DND-41 (cell line): ENCODE results near the gene USP48.

ENCODE experiments used
- ATAC-seq: fragments of 200-7000 bp; cut with Tn5 transposase; 3 replicates; pipeline ENCODE4 v1.9.1; 2021; ENCODE audit warnings: low read depth; ENCODE audit not compliant: insufficient read depth
- DNase-seq: peaks from one replicate; pipeline ENCODE4 v3.0.0-alpha.2; 2020
- H2AFZ ChIP-seq: 2 replicates; pipeline ENCODE4 v1.6.0; 2012; ENCODE audit warnings: low read depth, low read length
- H3K27ac ChIP-seq: 2 replicates; pipeline ENCODE4 v1.5.1; 2012; ENCODE audit warnings: low read length, inconsistent platforms
- H3K27me3 ChIP-seq: fragments of 200-600 bp; sonication (generic); 2 replicates; pipeline ENCODE4 v1.6.0; 2012; ENCODE audit warnings: low read length, mild to moderate bottlenecking, inconsistent platforms; ENCODE audit not compliant: insufficient read depth, poor library complexity
- H3K36me3 ChIP-seq: 2 replicates; pipeline ENCODE4 v1.5.1; 2012; ENCODE audit warnings: low read length, inconsistent platforms; ENCODE audit not compliant: insufficient read depth
- H3K4me1 ChIP-seq: 2 replicates; pipeline ENCODE4 v1.5.1; 2012; ENCODE audit warnings: mild to moderate bottlenecking, low read length; ENCODE audit not compliant: insufficient read depth
- H3K4me2 ChIP-seq: 2 replicates; pipeline ENCODE4 v1.6.0; 2012; ENCODE audit warnings: mild to moderate bottlenecking, moderate library complexity, low read length, inconsistent platforms; ENCODE audit not compliant: insufficient read depth
- H3K4me3 ChIP-seq, 2 experiments: fragments of 200-600 bp in 1 of 2; shearing (Covaris generic) in 1 of 2; 2 replicates each; pipeline ENCODE4 v1.5.1; 2012 to 2016; ENCODE audit warnings: inconsistent platforms in 2 of 2, low read length in 2 of 2, mild to moderate bottlenecking in 2 of 2, low read depth in 1 of 2, moderate library complexity in 1 of 2
- H3K79me2 ChIP-seq: 2 replicates; pipeline ENCODE4 v1.6.0; 2012; ENCODE audit warnings: low read length, inconsistent platforms; ENCODE audit not compliant: insufficient read depth
- H3K9ac ChIP-seq: 2 replicates; pipeline ENCODE4 v1.6.0; 2012; ENCODE audit warnings: low read depth, mild to moderate bottlenecking, inconsistent platforms, low read length, moderate library complexity
- H3K9me3 ChIP-seq: 2 replicates; pipeline ENCODE4 v1.5.1; 2012; ENCODE audit warnings: low read length, moderate library complexity, mild to moderate bottlenecking, inconsistent platforms; ENCODE audit not compliant: insufficient read depth, severe bottlenecking
- H4K20me1 ChIP-seq: 2 replicates; pipeline ENCODE4 v1.6.0; 2012; ENCODE audit warnings: low read length; ENCODE audit not compliant: insufficient read depth
- EZH2 ChIP-seq: IDR thresholded peaks from 3 replicates; pipeline ENCODE4 v1.6.1; 2012; ENCODE audit warnings: borderline replicate concordance, low read depth, mild to moderate bottlenecking, moderate library complexity, low read length, inconsistent platforms; ENCODE audit not compliant: severe bottlenecking
- TF ChIP-seq, protein P1 (sequence below): IDR thresholded peaks from 2 replicates; pipeline ENCODE4 v1.5.1; 2012; ENCODE audit warnings: borderline replicate concordance, low read length, moderate library complexity, mild to moderate bottlenecking; ENCODE audit not compliant: poor library complexity, severe bottlenecking; ENCODE audit errors: extremely low read depth

The USP48 gene

DNA sequence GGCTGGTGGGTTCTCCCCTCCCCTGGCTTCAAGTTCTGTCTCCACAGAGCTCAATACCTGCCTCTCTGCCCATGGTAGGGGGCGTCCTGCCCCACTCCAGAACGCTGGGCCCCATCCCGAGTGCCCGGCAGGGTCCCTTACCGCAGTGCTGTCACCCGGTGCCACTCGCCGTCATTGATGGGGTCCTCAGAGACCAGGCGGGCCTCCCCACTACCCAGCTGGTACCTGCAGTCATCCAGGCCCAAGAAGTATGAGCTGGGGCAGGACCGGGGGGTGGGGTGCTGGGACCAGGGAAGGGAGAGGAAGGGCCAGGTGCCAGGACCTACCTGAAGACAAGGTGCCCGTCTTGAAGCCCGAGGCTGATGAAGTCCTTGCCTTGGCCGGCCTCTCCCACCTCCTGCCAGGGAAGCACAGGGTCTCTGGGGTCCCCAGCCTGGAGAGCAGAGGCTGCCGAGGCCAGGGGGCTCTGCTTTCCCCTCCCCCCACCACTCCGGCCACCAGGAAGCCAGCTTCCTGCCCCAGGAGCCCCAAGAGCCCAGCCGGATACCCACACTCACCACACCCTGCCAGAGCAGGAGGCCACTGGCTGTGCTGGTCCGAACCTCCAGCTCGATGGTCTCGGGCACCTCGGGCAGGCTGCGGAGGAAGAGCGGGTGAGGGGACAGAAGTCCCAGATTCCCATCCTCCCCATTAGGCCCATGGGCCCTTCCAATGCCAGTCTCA is 41.2 kb upstream of the USP48 start:
- no peak overlapping the region for H3K27ac ChIP-seq
- ATAC-seq (no peak), DNase-seq (no peak)
- H3K4me1 ChIP-seq: no peaks in the 10 kb centered on the region
- H3K79me2 ChIP-seq: no peaks in the 10 kb centered on the region
- H3K4me3 ChIP-seq: no peak overlapping the region
- no peaks in the 10 kb centered on the region; the same call in 1 of the 2 replicates for H4K20me1 ChIP-seq
- H3K9ac ChIP-seq: no peak overlapping the region
- H3K27me3 ChIP-seq: no peaks in the 10 kb centered on the region
- no peaks in the 10 kb centered on the region for H3K36me3 ChIP-seq
- no peak overlapping the region for H3K4me2 ChIP-seq
- no peak for TF ChIP-seq EZH2
- TF ChIP-seq, protein P1, sequence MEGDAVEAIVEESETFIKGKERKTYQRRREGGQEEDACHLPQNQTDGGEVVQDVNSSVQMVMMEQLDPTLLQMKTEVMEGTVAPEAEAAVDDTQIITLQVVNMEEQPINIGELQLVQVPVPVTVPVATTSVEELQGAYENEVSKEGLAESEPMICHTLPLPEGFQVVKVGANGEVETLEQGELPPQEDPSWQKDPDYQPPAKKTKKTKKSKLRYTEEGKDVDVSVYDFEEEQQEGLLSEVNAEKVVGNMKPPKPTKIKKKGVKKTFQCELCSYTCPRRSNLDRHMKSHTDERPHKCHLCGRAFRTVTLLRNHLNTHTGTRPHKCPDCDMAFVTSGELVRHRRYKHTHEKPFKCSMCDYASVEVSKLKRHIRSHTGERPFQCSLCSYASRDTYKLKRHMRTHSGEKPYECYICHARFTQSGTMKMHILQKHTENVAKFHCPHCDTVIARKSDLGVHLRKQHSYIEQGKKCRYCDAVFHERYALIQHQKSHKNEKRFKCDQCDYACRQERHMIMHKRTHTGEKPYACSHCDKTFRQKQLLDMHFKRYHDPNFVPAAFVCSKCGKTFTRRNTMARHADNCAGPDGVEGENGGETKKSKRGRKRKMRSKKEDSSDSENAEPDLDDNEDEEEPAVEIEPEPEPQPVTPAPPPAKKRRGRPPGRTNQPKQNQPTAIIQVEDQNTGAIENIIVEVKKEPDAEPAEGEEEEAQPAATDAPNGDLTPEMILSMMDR: no peak
- H2AFZ ChIP-seq: no peak overlapping the region
- no peaks in the 10 kb centered on the region for H3K9me3 ChIP-seq

DNA sequence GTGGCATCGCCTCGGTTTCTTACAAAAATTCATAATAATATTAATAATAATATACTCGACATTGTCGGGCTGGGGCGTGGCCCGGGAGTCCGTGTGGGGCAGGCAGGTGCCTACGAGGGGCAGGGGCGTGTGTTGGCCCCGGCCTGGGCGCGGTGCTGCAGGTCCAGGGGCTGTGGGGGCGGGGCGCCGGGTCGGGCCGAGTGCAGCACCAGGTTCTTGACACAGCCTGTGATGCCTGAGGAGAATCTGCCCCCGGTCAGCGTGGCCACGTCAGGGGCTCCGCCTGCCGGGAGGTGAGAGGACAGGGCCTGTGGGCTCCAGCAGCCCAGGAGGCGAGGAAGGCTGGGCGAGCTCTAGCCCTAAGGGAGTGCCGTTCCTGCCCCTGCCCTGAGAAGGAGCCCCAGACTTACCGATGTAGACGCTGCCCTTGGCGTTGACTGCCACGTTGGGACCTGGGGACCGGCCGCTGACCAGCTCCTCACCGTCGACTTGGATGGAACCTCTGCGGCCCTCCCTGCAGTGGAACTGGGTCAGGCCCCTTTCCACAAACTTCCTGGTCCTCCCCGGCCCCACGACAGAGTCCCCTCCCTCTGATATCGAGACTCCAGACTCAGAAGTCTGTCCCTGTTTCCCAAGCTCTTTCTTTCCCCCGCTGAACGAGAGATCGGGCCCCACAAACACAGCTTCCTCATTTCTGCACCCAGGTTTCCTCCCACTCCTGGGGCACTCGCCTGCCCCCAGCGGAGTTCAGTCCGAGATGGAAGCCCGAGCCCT is 40.4 kb upstream of the USP48 start:
- Histone ChIP-seq H4K20me1 (no peaks in the 10 kb centered on the region; the same call in 1 of the 2 replicates), H3K4me2 (no peak overlapping the region), H3K4me3 (no peak overlapping the region), H3K27ac (no peak overlapping the region), H3K36me3 (no peaks in the 10 kb centered on the region), H2AFZ (no peak overlapping the region), H3K9me3 (no peaks in the 10 kb centered on the region), H3K27me3 (no peaks in the 10 kb centered on the region), H3K79me2 (no peaks in the 10 kb centered on the region), H3K4me1 (0 out of 2 replicates have a peak, but pooled peaks cover 2% of the 10 kb centered on the region), H3K9ac (no peak overlapping the region)
- TF ChIP-seq, protein P1: no peak
- TF ChIP-seq EZH2: no peak
- ATAC-seq: no peak
- no peak for DNase-seq

DNA sequence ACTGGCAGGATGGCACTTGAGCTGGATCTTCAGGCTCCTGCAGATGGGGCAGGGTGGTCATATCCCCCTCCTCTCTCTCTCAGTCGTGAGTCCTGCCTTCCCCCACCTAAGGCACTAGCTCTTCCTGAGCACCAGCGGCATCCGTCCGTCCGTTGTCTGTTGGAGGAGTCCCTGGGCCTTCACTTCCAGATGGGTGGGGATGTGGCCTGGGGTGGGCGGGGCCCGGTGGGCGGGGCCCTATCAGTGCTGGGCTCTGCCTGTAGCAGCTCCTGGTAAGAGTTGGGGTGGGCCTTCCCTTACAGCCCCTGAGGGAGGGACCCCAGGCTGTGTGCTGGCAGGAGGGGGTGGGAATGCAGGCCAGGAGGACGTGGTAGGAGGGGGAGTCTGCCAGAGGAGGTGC is 39.4 kb upstream of the USP48 start:
- Histone ChIP-seq H3K79me2 (no peaks in the 10 kb centered on the region), H3K9me3 (no peaks in the 10 kb centered on the region), H3K4me1 (0 out of 2 replicates have a peak, but pooled peaks cover 4% of the 10 kb centered on the region), H2AFZ (no peak overlapping the region), H4K20me1 (no peaks in the 10 kb centered on the region; the same call in 1 of the 2 replicates), H3K4me2 (no peak overlapping the region), H3K9ac (no peak overlapping the region), H3K27me3 (no peaks in the 10 kb centered on the region), H3K36me3 (no peaks in the 10 kb centered on the region), H3K27ac (no peak overlapping the region), H3K4me3 (no peak overlapping the region)
- ATAC-seq (0 out of 3 replicates have a peak, but pooled peaks have one; percentile 27), DNase-seq (peak; percentile 8)
- TF ChIP-seq, protein P1: no peak
- TF ChIP-seq EZH2: no peak
